ENCODE data around the gene ERFL.
A peak's percentile ranks its signal among the peaks of the same experiment; 100 is the strongest.

Gene ERFL

GRCh38 chr19:41895745-41896580 lies 32.3 kb downstream of the ERFL start:
- no peak for DNase-seq (ENCODE audit: low read depth in 2 of 2)
- H3K4me3 ChIP-seq (replicated peaks in 1 of 2; ENCODE audit: low read depth in 2 of 2, low read length in 2 of 2) = no peak overlapping the region
- TF ChIP-seq CTCF (IDR thresholded peaks at IDR 0.05; ENCODE audit: low read depth, low read length) = peak; percentile 24

- TF ChIP-seq CTCF (IDR thresholded peaks at IDR 0.05; ENCODE audit: low read depth, low read length) = no peak
- DNase-seq (ENCODE audit: low read depth in 2 of 2) = no peak
- no peak overlapping the region for H3K4me3 ChIP-seq (replicated peaks in 1 of 2; ENCODE audit: low read depth in 2 of 2, low read length in 2 of 2)
Measured at GRCh38 chr19:41894350-41894749, 33.9 kb downstream of the ERFL start.

GRCh38 chr19:41893899-41894298 lies 34.4 kb downstream of the ERFL start:
- peak; percentile 4 for TF ChIP-seq CTCF (IDR thresholded peaks at IDR 0.05; ENCODE audit: low read depth, low read length)
- DNase-seq (ENCODE audit: low read depth in 2 of 2) = peak; percentile 32 to 42
- no peak overlapping the region for H3K4me3 ChIP-seq (replicated peaks in 1 of 2; ENCODE audit: low read depth in 2 of 2, low read length in 2 of 2)

- TF ChIP-seq CTCF (IDR thresholded peaks at IDR 0.05; ENCODE audit: low read depth, low read length) = no peak
- DNase-seq (ENCODE audit: low read depth in 2 of 2) = no peak
- H3K4me3 ChIP-seq (replicated peaks in 1 of 2; ENCODE audit: low read depth in 2 of 2, low read length in 2 of 2) = no peak overlapping the region
Measured at GRCh38 chr19:41892173-41892902, 35.9 kb downstream of the ERFL start.

GRCh38 chr19:41890936-41891335 lies 37.3 kb downstream of the ERFL start:
- no peak for DNase-seq (ENCODE audit: low read depth in 2 of 2)
- TF ChIP-seq CTCF (IDR thresholded peaks at IDR 0.05; ENCODE audit: low read depth, low read length) = no peak
- H3K4me3 ChIP-seq (replicated peaks in 1 of 2; ENCODE audit: low read depth in 2 of 2, low read length in 2 of 2) = no peak overlapping the region

GRCh38 chr19:41889896-41890295 lies 38.4 kb downstream of the ERFL start:
- no peak for DNase-seq (ENCODE audit: low read depth in 2 of 2)

More at GRCh38 chr19:41889896-41890295, 38.4 kb downstream of the ERFL start:
- TF ChIP-seq CTCF (IDR thresholded peaks at IDR 0.05; ENCODE audit: low read depth, low read length) = no peak
- H3K4me3 ChIP-seq (replicated peaks in 1 of 2; ENCODE audit: low read depth in 2 of 2, low read length in 2 of 2) = no peak overlapping the region
